HG02610 (cell line): ENCODE data around the gene IFT122.
"Not testable (repeated sequence)": the region's sequence is repeated elsewhere in the genome, so short reads cannot be mapped to it uniquely, and the experiment has no call there.

ENCODE experiments used
- ATAC-seq: cut with Tn5 transposase; IDR thresholded peaks from one replicate; pipeline ENCODE4 v1.9.1; 2021; ENCODE audit warnings: mild to moderate bottlenecking, moderate library complexity; ENCODE audit not compliant: unreplicated experiment

The IFT122 gene

DNA sequence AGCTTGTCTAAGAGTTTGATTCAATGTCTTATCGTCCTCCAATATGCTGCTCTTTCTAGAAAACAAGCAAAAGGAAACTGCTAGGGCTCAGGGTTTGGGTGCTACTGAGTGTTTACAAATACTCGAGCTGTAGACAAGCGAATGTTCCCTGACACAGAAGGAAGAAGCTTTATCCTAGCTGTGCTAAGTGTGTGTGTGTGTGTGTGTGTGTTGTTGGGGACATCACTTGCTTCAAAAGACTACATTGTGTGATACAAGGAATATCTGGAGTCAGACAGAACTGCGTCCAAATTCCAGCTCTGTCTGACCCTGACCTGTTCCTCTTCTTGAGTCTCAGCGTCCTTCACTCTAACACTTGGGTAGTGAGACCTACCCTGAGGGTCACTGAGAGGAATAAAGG, 54.5 kb downstream of the IFT122 start:
- not testable (repeated sequence) for ATAC-seq

DNA sequence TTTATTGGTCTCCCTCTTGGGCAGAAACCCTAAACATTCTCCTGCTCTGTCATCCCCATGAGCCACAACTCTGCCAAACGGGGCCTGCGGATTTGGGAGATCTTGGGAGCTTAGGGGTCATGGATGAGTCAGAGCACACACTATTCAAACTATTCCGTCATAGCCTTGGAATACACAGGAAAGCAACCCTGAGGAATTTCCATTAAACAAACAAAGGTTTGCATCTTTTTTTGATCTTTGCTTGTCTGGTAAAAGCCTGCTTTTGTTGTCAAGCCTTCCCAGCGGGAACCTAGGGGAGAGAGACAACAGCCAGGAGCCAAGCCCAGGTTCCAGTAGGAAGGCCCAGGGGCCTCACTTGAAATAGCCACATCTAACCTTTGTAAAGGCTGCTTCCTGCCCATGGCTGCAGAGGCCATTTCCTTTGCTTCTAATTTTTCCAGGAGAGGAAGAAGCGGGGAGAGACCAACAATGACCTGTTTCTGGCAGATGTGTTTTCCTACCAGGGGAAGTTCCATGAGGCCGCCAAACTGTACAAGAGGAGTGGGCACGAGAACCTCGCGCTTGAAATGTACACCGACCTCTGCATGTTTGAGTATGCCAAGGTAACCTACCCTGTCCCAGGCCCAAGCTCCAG, 55.1 kb downstream of the IFT122 start:
- ATAC-seq = not testable (repeated sequence)

GRCh38 chr3:129497876-129498275, 57.9 kb downstream of the IFT122 start:
- ATAC-seq = not testable (repeated sequence)

DNA sequence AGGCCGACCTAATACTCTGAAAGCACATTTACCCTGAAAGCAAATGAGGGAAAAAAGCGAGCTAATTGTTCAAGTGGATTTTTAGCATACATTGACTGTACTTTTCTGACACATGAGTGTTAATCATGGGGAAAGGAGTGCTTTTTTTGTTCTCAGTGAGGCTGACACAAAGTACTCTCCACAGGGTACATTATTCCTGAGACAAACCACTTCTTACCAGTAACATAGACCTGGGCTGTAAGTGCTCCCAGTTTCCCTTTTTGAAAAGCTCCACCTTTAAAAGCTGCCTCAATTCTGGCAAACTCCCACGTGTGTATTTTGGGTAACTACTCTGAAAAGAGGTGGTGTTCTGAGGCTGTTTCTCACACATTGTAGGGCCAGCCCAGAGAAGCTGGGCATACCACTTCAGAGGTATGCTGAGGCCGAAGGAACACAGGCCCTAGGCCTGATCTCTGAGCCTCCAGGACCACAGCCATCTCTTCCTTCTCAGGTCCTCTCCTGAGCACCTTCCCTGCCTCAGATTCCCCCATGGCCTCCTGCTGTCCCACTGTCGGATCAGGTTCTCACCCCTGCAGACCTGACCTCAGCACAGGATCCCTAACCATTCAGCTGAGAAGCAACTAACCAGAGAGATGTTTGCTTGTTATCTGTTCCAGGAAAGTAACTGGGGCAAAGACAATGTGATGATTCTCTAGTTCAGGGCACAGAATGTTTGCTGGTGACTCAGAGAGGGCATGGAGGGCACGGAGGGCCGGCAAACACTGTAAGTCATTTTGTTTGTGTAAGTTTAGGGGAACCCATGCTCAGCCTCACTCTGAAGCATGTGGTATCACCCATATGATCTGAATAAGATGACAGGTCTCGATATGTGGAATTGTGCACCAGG, 58.8 kb downstream of the IFT122 start:
- not testable (repeated sequence) for ATAC-seq

DNA sequence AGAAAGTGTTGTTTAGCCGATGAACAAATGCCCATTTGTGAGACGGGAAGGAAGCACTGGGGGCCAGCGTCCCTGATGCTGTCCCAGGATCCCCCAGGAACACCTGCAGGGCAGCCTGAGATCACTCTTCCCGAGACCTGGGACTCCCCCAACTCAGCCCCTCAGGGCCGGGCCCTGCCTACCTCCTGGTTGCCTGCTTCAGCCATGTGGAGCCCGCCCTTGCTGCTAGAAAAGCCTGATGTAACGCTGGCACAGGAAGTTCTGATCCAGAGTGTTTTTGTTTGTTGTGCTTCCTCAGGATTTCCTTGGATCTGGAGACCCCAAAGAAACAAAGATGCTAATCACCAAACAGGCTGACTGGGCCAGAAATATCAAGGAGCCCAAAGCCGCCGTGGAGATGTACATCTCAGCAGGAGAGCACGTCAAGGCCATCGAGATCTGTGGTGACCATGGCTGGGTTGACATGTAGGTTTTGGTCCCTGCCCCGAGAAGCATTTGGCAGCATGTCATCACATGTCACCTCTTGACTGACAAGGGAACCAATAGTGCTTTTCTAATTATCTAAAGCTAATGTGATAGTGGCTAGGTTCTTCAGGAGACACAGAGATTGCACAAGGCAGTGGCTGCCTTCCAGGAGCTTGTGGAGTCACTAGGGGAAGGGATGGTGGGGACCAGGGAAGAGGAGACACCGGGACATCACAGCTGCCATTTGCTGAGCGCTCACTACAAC, 59.7 kb downstream of the IFT122 start:
- ATAC-seq = not testable (repeated sequence)

DNA sequence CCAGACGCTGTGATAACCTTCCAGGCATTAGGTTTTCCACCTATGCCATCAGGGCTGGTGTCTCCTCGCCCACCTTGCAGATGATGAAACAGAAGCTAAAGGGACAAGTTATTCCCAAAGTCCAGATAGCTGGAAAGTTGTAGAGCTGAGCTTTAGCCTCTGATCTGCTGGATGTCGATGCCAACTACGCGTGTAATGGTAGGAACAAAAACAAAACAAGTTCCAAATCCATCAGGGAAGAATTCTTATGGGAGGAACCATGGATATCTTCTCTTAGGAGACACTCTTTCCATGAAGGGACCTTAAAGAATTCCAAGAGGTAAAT, 60.3 kb downstream of the IFT122 start:
- no peak for ATAC-seq

- ATAC-seq = no peak
These were observed 61.6 kb downstream of the IFT122 start for GRCh38 chr3:129501630-129502029.

DNA sequence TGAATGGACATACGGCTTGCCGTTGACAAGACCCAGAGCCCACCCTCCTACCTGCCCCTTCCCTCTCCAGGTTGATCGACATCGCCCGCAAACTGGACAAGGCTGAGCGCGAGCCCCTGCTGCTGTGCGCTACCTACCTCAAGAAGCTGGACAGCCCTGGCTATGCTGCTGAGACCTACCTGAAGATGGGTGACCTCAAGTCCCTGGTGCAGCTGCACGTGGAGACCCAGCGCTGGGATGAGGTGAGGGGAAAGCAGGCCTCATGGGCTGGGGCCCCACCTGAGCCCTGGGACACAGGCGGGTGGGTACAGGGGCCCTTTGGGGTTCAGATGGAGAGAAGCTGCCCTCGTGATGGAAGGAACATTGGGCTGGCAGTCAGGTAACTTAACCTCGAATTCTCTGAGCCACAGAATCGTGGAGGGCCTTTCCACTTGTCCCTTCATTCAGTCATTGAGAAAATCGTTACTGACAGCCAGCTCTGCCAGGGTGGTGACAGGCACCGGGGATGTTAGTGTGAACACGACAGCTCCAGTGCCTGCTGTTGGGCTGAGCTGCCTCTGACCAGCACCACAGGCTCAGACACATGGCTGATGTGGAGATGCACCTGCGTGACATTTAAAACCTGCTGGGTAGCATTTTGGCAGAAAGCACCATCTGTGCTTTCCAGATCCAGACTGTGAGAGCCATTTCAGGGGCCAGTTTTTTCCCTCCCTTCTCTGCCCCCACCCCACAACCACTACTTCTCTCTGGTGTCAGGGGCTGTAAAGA, 62.8 kb downstream of the IFT122 start:
- ATAC-seq = no peak

GRCh38 chr3:129503471-129504291, 63.7 kb downstream of the IFT122 start:
- no peak for ATAC-seq

- ATAC-seq = no peak
These were observed 64.6 kb downstream of the IFT122 start for GRCh38 chr3:129504471-129505100.

GRCh38 chr3:129505341-129505740, 65.3 kb downstream of the IFT122 start:
- ATAC-seq = no peak

DNA sequence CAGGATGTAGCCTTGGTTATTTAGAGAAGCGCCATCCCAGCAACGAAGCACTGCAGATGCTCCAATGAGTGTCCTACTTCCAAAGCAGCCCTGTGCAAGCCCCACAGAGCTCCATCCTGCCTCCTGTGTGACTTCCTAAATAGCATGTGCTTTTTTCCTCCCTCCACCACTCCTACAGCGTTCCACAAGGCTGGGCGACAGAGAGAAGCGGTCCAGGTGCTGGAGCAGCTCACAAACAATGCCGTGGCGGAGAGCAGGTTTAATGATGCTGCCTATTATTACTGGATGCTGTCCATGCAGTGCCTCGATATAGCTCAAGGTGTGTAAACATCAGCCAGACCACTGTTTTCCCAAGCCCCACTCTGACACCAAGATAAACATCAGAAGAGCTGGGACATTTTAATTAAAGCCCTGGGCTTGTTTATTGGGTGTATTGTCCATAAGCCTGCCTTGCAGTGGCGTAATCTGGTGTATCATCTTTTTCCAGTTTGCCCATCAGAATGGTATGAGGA, 66.3 kb downstream of the IFT122 start:
- no peak for ATAC-seq

DNA sequence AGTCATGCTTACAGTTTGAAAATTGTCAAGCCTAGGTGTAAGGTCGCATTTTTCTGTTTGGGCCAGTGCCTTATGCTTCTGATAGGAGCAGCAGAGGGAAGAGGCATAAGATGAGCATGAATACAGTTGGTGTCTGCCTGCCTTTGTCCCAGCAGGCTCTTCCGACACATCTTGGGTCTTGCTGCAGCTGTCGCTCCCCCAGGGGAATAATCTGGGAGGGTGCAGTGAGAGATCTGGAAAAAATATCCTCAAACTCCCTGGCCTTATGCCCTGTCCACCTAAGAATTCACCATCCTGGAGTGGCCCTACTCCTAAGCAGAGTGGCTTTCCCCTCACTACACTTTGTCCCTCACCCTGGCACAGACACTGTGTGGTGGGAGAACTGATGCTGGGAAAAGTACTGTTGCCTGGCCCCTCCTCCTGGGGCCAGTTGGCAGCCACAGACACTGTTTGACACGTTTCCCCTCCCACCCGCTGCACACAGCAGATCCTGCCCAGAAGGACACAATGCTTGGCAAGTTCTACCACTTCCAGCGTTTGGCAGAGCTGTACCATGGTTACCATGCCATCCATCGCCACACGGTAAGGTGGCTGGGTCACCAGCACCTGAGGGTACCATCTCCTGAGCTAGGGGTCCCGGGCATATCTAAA, 67.3 kb downstream of the IFT122 start:
- no peak for ATAC-seq

GRCh38 chr3:129512595-129512994, 72.6 kb downstream of the IFT122 start:
- ATAC-seq = no peak

- ATAC-seq = no peak
These were observed 73.7 kb downstream of the IFT122 start for GRCh38 chr3:129513705-129514104.

- ATAC-seq = no peak
These were observed 74.1 kb downstream of the IFT122 start for GRCh38 chr3:129514110-129514509.

DNA sequence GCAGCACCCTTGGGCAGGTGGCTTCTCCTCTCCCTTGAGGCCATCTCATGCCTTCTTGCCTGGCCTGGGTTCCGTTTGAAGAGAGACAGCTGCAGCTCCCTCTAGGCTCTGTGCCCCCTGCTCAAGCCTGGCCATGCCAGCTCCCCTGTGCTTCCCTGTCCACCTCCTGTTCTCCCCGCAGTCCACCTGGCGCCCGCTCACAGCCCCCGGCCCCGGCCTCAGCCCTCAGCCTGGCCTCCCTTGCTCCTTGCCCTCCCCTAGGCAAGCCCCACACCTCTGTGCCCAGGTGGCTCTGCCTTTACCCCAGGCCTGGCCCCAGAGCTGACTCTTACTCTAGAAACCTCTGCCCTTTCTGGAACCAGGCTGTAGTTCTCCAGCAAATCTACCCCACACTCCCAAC, 74.5 kb downstream of the IFT122 start:
- no peak for ATAC-seq

DNA sequence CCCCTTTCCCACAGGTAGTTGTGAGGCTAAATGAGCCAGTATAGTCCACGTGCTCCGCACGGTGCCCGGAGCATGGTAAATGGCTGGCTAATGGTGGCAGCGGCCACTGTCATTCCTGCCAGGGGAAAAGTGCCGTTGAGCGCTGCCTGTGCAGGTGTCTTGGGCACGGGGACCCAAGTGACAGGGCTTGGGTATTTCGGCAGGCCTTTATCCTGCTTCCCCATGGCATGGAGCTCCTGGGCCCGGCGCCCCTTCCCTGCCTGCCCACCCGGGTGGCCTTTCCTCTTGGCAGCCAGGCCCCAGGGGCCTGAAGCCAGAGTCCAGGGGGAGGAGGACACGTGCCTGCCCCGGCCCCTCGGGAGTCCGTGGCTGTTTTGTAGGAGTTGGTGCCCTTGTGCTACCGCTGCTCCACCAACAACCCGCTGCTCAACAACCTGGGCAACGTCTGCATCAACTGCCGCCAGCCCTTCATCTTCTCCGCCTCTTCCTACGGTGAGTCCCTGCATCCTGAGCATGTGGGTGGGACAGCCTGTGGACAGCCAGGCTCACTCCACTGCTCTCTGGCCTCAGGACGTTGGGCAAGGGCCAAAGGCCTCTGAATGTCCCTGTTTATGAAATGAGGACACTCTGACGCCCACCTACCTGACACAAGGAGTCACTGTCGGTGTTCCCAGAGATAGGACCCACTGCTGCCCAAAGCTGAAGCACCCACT, 75.2 kb downstream of the IFT122 start:
- not testable (repeated sequence) for ATAC-seq
